H1 (cell line): ENCODE results near the gene HDAC7. TPM values are rescaled to one million over a fixed set of nuclear protein-coding genes. Genes with fewer than 3 reads are reported as not detected.

Source experiments
- CHD7 ChIP-seq: fragments of 300-600 bp; sonication (generic); IDR thresholded peaks from 2 replicates; pipeline ENCODE4 v1.7.1; 2012; ENCODE audit warnings: low read length, moderate library complexity, mild to moderate bottlenecking, inconsistent platforms; ENCODE audit not compliant: insufficient replicate concordance
- polyA plus RNA-seq, 7 experiments: library from polyadenylated mRNA; depleted of rRNA in 3 of 7; stranded (reverse) in 5 of 7; unstranded in 2 of 7; fragments of >200 nt in 5 of 7; fragments of 200-250 nt in 2 of 7; gene quantifications; 1 replicate in 5 of 7; 2 replicates in 1 of 7; 4 replicates in 1 of 7; pipeline versions ENCODE4 v1.2.1 to v1.2.3, GENCODE V29; 2011 to 2013; ENCODE audit warnings: missing spikeins in 2 of 7, mixed read lengths in 2 of 7
- total RNA-seq: library from RNA; stranded (reverse); fragmentation: NEBNext Ultra II Directional; extraction: Animal tissue kit (Norgen Biotek cat#: 25700); gene quantifications from 2 replicates; pipeline ENCODE4 v1.2.1, GENCODE V29; 2021
- TF ChIP-seq, protein P1 (sequence below): IDR thresholded peaks from 2 replicates; pipeline ENCODE4 v1.6.1; 2012; ENCODE audit warnings: inconsistent platforms

Gene HDAC7
- total and polyA plus RNA-seq, 2 of the 8 experiments (the other 6 are each of a cell fraction or from before 2014, with no cell fraction given): 25.5 to 84.9 TPM

GRCh38 chr12:47868552-47869031, 48.9 kb upstream of the HDAC7 start (continued):
- TF ChIP-seq CHD7: no peak
- TF ChIP-seq, protein P1, sequence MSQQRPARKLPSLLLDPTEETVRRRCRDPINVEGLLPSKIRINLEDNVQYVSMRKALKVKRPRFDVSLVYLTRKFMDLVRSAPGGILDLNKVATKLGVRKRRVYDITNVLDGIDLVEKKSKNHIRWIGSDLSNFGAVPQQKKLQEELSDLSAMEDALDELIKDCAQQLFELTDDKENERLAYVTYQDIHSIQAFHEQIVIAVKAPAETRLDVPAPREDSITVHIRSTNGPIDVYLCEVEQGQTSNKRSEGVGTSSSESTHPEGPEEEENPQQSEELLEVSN: no peak
